GM23338 (cell line): ENCODE data around the gene ACADS. TPM values are rescaled to one million over a fixed set of nuclear protein-coding genes. Genes with fewer than 3 reads are reported as not detected.

ENCODE experiments used
- ATAC-seq: fragments of 200-7000 bp; cut with Tn5 transposase; 3 replicates; pipeline ENCODE4 v1.9.1; 2020
- DNase-seq: peaks from one replicate; pipeline ENCODE4 v3.0.0-alpha.2; 2015; ENCODE audit warnings: low spot score
- H2AFZ ChIP-seq: fragments of 200-600 bp; sonication (generic); 2 replicates; pipeline ENCODE4 v1.8.0; 2016; ENCODE audit warnings: antibody characterized with exemption, mild to moderate bottlenecking, moderate library complexity
- H3F3A ChIP-seq: fragments of 200-600 bp; sonication (generic); replicated peaks from 2 replicates; pipeline ENCODE4 v1.8.0; 2017; ENCODE audit warnings: antibody characterized with exemption, mixed run types, low read depth
- H3K27ac ChIP-seq: fragments of 200-600 bp; sonication (generic); 2 replicates; pipeline ENCODE4 v1.6.1; 2016; ENCODE audit warnings: low read depth
- H3K27me3 ChIP-seq: fragments of 200-600 bp; sonication (generic); 2 replicates; pipeline ENCODE4 v1.8.0; 2016; ENCODE audit warnings: mild to moderate bottlenecking, mixed run types, moderate library complexity; ENCODE audit not compliant: insufficient read depth
- H3K36me3 ChIP-seq: fragments of 200-600 bp; sonication (generic); 2 replicates; pipeline ENCODE4 v1.8.0; 2016; ENCODE audit warnings: mild to moderate bottlenecking; ENCODE audit not compliant: insufficient read depth
- H3K4me1 ChIP-seq: fragments of 200-600 bp; sonication (generic); 2 replicates; pipeline ENCODE4 v1.8.0; 2016; ENCODE audit warnings: mild to moderate bottlenecking, moderate library complexity; ENCODE audit not compliant: insufficient read depth
- H3K4me2 ChIP-seq: fragments of 200-600 bp; sonication (generic); 2 replicates; pipeline ENCODE4 v1.7.1; 2017; ENCODE audit warnings: mixed run types
- H3K4me3 ChIP-seq: fragments of 200-600 bp; sonication (generic); 2 replicates; pipeline ENCODE4 v1.6.1; 2016; ENCODE audit warnings: mixed run types
- H3K79me2 ChIP-seq: fragments of 200-600 bp; sonication (generic); replicated peaks from 2 replicates; pipeline ENCODE4 v1.8.0; 2017; ENCODE audit warnings: mild to moderate bottlenecking; ENCODE audit not compliant: insufficient read depth
- H3K9me2 ChIP-seq: fragments of 200-600 bp; sonication (generic); 2 replicates; pipeline ENCODE4 v1.8.0; 2017; ENCODE audit not compliant: insufficient read depth
- H4K20me1 ChIP-seq: fragments of 200-600 bp; sonication (generic); replicated peaks from 2 replicates; pipeline ENCODE4 v1.8.0; 2017; ENCODE audit warnings: mild to moderate bottlenecking; ENCODE audit not compliant: insufficient read depth
- H3K27ac Mint-ChIP-seq: 2 replicates; pipeline ENCODE4 v1.8.0; 2020; ENCODE audit warnings: inconsistent platforms, mild to moderate bottlenecking, moderate library complexity, mixed read lengths
- H3K27me3 Mint-ChIP-seq: 3 replicates; pipeline ENCODE4 v1.8.0; 2022; ENCODE audit warnings: low read depth, mild to moderate bottlenecking, moderate library complexity, mixed read lengths, inconsistent platforms; ENCODE audit not compliant: insufficient read depth, poor library complexity
- H3K36me3 Mint-ChIP-seq: 3 replicates; pipeline ENCODE4 v1.8.0; 2021; ENCODE audit warnings: low read depth, mild to moderate bottlenecking, inconsistent platforms, moderate library complexity, mixed read lengths
- H3K4me1 Mint-ChIP-seq: 3 replicates; pipeline ENCODE4 v1.8.0; 2020; ENCODE audit warnings: mild to moderate bottlenecking, inconsistent platforms, mixed read lengths
- H3K4me3 Mint-ChIP-seq: 3 replicates; pipeline ENCODE4 v1.8.0; 2021; ENCODE audit warnings: moderate library complexity, mild to moderate bottlenecking, inconsistent platforms, mixed read lengths
- H3K9me3 Mint-ChIP-seq: 3 replicates; pipeline ENCODE4 v1.8.0; 2020; ENCODE audit warnings: moderate library complexity, mild to moderate bottlenecking, inconsistent platforms, mixed read lengths
- CREB1 ChIP-seq: fragments of 250-450 bp; sonication (Bioruptor Pico); IDR thresholded peaks from 2 replicates; pipeline ENCODE4 v1.5.0; 2020; ENCODE audit warnings: low read depth, mild to moderate bottlenecking, moderate library complexity
- CTCF ChIP-seq, 2 experiments: fragments of 200-600 bp in 1 of 2; sonication (generic) in 1 of 2; conservative IDR thresholded peaks; 2 replicates each; pipeline versions ENCODE4 v1.5.1 to v1.6.1; 2016 to 2017; ENCODE audit warnings: antibody characterized with exemption in 2 of 2, low read depth in 2 of 2, mild to moderate bottlenecking in 2 of 2, moderate library complexity in 1 of 2
- EZH2 ChIP-seq: fragments of 200-600 bp; sonication (generic); IDR thresholded peaks from one replicate; pipeline ENCODE4 v1.8.0; 2017; ENCODE audit warnings: antibody characterized with exemption, mild to moderate bottlenecking, low read depth; ENCODE audit not compliant: unreplicated experiment
- EZH2phosphoT487 ChIP-seq: fragments of 200-600 bp; sonication (generic); IDR thresholded peaks from one replicate; pipeline ENCODE4 v1.8.1; 2018; ENCODE audit warnings: antibody characterized with exemption; ENCODE audit not compliant: unreplicated experiment
- NANOG ChIP-seq: IDR thresholded peaks from 2 replicates; pipeline ENCODE4 v1.6.1; 2016; ENCODE audit warnings: antibody characterized with exemption, borderline replicate concordance
- POLR2AphosphoS5 ChIP-seq: IDR thresholded peaks from 2 replicates; pipeline ENCODE4 v1.6.1; 2016; ENCODE audit warnings: antibody characterized with exemption, low read depth
- ZNF114 ChIP-seq: fragments of 250-450 bp; sonication (Bioruptor Pico); IDR thresholded peaks from 2 replicates; pipeline ENCODE4 v1.5.0; 2020; ENCODE audit warnings: mild to moderate bottlenecking, moderate library complexity
- ZNF462 ChIP-seq: fragments of 250-450 bp; sonication (Bioruptor Pico); IDR thresholded peaks from 2 replicates; pipeline ENCODE4 v1.5.0; 2020; ENCODE audit warnings: mild to moderate bottlenecking, moderate library complexity
- polyA plus RNA-seq: library from polyadenylated mRNA; unstranded; fragments of >200 nt; fragmentation: Nextera tagmentation; extraction: Ambion mirVana; gene quantifications from 2 replicates; pipeline ENCODE4 v1.2.1, GENCODE V29; 2016
- total RNA-seq: library from RNA; depleted of rRNA; stranded (reverse); fragments of >200 nt; shearing (Covaris generic); gene quantifications from 2 replicates; pipeline ENCODE4 v1.2.3, GENCODE V29; 2014

The ACADS gene
- total and polyA plus RNA-seq, 2 experiments from 2014 or later: 3.1 to 5.7 TPM

GRCh38 chr12:120708651-120709050 lies 17.0 kb upstream of the ACADS start (continued):
- no peak for TF ChIP-seq ZNF462
- TF ChIP-seq ZNF114 (CRISPR knock-in tag): no peak
- no peak for TF ChIP-seq EZH2

GRCh38 chr12:120710031-120710804 lies 15.4 kb upstream of the ACADS start, which contains the start of gene UNC119B:
UNC119B (plus strand) TSS chr12:120710458; CDS start chr12:120710475, 17 bp downstream.
- Mint-ChIP-seq H3K36me3 (peaks cover 26% of the 10 kb centered on the region), H3K27me3 (peaks cover 5% of the 10 kb centered on the region), H3K4me1 (peaks cover 20% of the 10 kb centered on the region), H3K9me3 (no peaks in the 10 kb centered on the region), H3K27ac (peak within 1 kb of the TSS; percentile 30), H3K4me3 (peak within 1 kb of the TSS; percentile 81)
- H3F3A ChIP-seq: peaks cover 22% of the 10 kb centered on the region; the same call in 1 of the 2 replicates
- H3K27ac ChIP-seq: peak within 1 kb of the TSS; percentile 42
- H3K4me1 ChIP-seq: peaks cover 8% of the 10 kb centered on the region
- H3K27me3 ChIP-seq: no peaks in the 10 kb centered on the region
- TF ChIP-seq POLR2AphosphoS5 (peak; percentile 82), EZH2phosphoT487 (no peak), CREB1 (no peak), NANOG (no peak), CTCF (conservative IDR thresholded peaks at IDR 0.05; ENCODE audit: low read depth in 2 of 2) (no peak)
- H3K36me3 ChIP-seq: peaks cover 8% of the 10 kb centered on the region
- H3K4me3 ChIP-seq: peak within 1 kb of the TSS; percentile 92
- peak within 1 kb of the TSS; percentile 97 for H3K4me2 ChIP-seq
- peaks cover 34% of the 10 kb centered on the region for H3K79me2 ChIP-seq
- DNase-seq (peak; percentile 83), ATAC-seq (peak; percentile 87)
- no peaks in the 10 kb centered on the region for H3K9me2 ChIP-seq
- peaks cover 7% of the 10 kb centered on the region for H4K20me1 ChIP-seq
- H2AFZ ChIP-seq: peak within 1 kb of the TSS; percentile 84; the same call in 1 of the 2 replicates
